ENCODE results near the gene ALDH1L1.

DNA sequence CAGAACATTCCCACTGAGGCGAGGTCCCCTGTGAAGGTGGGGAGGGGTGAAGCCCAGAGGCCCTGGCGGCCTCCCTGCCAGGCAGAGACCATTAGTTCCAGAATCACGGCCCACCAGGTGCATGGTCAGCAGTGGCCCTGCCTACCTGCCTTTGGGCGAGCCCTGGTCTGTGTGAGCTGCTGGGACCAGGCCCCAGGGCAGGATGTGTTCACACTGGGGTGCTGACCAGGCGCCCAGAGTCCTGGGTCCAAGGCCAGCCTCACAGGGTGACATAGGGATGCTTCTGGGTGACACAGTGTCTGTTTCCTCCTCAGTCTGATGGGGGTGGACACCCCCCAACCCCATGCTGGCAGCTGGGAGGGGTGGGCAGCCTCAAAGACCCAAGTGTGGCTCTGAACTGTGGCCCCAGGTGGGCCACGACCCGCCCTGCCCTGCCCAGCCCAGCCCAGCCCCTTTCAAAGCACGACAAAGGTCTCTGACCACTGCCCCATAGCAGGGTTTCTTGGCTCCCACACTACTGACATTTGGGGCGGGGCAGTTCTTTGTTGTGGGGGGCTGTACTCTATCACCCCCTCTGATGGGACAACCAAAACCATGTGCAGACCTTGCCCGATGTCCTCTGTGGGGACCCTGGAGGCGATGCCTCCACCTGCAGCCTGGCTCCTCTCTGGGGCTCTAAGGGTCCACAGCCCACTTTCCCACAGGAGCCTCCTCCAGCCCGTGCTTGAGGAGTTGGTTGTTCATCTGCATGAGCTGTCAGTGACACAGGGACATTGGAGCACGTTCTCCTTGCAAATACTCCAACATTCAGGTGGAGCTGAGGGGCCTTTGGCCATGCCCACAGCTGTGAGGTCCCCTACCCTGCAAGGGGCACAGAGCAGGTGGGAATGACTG lies 51.6 kb downstream of the ALDH1L1 start:
- TF ChIP-seq, protein P1, sequence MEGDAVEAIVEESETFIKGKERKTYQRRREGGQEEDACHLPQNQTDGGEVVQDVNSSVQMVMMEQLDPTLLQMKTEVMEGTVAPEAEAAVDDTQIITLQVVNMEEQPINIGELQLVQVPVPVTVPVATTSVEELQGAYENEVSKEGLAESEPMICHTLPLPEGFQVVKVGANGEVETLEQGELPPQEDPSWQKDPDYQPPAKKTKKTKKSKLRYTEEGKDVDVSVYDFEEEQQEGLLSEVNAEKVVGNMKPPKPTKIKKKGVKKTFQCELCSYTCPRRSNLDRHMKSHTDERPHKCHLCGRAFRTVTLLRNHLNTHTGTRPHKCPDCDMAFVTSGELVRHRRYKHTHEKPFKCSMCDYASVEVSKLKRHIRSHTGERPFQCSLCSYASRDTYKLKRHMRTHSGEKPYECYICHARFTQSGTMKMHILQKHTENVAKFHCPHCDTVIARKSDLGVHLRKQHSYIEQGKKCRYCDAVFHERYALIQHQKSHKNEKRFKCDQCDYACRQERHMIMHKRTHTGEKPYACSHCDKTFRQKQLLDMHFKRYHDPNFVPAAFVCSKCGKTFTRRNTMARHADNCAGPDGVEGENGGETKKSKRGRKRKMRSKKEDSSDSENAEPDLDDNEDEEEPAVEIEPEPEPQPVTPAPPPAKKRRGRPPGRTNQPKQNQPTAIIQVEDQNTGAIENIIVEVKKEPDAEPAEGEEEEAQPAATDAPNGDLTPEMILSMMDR (IDR thresholded peaks at IDR 0.05; ENCODE audit: low read length) = no peak
- TF ChIP-seq EZH2 (optimal IDR thresholded peaks at IDR 0.05; ENCODE audit: low read depth, low read length) = no peak
